Stimulated activated CD8-positive, alpha-beta memory T cell treated with anti-CD3 and anti-CD28 coated beads, Interleukin-7, amount 100 ng/mL, for 24 hours (primary cell): ENCODE results near the gene SIGLEC5.
"Not testable (repeated sequence)": the region's sequence is repeated elsewhere in the genome, so short reads cannot be mapped to it uniquely, and the experiment has no call there.

Source experiments
- DNase-seq: peaks from one replicate; pipeline ENCODE4 v3.0.0-alpha.2; 2020; ENCODE audit warnings: low read depth

SIGLEC5 gene

GRCh38 chr19:51630315-51630714, at the start of gene SIGLEC5:
Gene SIGLEC5 (minus strand): TSS chr19:51630401. CDS start chr19:51630335, 66 bp downstream.
- not testable (repeated sequence) for DNase-seq

- DNase-seq: no peak
Measured at GRCh38 chr19:51676566-51677083, 46.4 kb upstream of the SIGLEC5 start.

GRCh38 chr19:51675911-51676565, 45.8 kb upstream of the SIGLEC5 start:
- not testable (repeated sequence) for DNase-seq

- no peak for DNase-seq
Measured at GRCh38 chr19:51668216-51668615, 38.0 kb upstream of the SIGLEC5 start.

- DNase-seq: no peak
Measured at GRCh38 chr19:51664997-51665396, 34.8 kb upstream of the SIGLEC5 start.

DNA sequence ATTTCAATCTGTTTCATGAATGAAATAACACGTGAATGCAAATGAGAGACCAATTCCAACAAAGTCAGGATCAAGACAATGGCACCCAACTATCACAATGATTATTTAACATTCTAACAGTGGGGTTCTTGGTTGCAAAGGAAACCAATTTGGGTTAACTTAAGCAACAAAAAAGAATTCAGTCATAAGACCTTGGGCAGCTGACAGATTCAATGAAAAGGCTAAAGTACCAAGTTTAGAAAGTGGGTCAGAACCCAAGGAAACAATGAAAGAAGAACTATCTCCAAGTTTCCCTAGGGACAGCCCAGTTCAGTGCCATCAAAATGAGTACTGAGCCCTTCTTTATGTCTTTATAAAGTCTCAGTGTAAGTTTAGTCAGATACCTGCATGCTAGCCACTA, 33.9 kb upstream of the SIGLEC5 start:
- no peak for DNase-seq

DNA sequence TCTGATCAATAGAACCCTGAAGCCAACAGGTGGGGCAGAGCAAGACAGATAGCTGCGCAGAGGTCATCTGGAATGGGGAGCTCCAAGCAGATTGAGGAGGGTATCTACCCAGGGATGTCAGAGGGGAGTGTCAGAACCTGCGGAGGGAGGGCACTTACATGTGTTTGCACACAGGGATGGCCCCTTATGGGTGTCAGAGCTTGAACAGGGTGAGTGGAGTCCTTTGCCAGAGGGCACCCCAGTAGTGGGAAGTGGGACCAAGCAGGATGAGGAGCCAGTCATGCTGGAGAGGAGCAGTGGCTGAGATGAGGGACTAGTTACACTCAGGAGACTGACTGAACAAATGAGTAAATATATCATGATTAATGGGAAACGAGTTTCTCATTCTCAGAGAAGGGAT, 33.4 kb upstream of the SIGLEC5 start:
- DNase-seq: no peak

DNA sequence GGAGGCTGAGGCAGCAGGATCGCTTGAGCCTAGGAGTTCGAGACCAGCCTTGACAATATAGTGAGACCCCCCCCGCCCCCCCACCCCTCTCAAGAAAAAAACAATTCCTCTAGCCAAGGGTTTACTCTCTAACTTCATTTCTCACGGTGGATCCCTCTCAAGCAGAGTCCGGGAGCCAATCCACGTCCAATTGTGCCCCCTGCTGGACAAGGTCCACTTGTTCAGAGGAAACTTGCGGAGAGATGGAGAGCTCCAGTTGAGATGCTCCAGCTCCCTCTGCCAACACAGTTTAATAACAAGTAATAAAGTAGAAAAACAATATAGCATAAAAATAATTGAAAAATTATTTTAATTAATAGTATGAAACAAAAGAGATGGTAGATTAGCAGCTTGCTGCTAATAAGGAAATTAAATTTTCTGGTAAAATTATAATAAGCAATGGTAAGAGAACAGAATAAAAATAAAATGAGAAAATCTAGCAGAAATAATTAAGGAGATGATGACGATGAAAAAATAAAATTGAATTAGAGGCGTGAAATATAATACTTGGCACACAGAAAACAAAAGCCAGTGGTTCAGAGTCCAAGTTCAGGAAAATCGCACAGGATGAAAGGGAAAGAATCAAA, 30.9 kb upstream of the SIGLEC5 start:
- DNase-seq: peak; percentile 21

GRCh38 chr19:51654783-51655182, 24.6 kb upstream of the SIGLEC5 start:
- no peak for DNase-seq

GRCh38 chr19:51653162-51653561, 23.0 kb upstream of the SIGLEC5 start:
- no peak for DNase-seq

GRCh38 chr19:51652266-51652665, 22.1 kb upstream of the SIGLEC5 start:
- DNase-seq: no peak

- DNase-seq: no peak
Measured at GRCh38 chr19:51651216-51651846, 21.1 kb upstream of the SIGLEC5 start.

GRCh38 chr19:51647318-51647717, 17.1 kb upstream of the SIGLEC5 start:
- no peak for DNase-seq

DNA sequence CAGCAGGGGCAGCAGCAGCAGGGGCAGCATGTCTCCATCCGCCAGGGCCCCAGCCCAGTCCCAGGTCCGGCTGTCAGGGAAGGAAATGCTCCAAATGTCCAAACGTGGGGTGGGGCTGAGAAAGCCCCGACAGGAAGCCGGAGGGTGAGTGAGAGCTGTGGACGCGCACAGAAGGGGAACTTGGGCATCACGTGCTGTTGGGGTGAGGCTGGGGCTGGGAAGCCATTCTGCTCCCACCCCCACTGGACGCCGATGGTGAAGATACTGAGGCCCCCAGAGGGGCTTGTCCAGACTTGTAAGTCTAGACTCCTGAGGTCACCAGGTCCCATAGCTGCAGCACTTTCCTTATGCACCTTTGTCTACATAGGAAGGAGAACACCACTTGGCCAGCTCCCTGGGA, 16.5 kb upstream of the SIGLEC5 start, which contains the start of gene SIGLEC14:
Gene SIGLEC14 (minus strand): TSS at position 96 of the 400 bp plus-strand sequence. CDS start 66 bp downstream, at position 30.
- not testable (repeated sequence) for DNase-seq

DNA sequence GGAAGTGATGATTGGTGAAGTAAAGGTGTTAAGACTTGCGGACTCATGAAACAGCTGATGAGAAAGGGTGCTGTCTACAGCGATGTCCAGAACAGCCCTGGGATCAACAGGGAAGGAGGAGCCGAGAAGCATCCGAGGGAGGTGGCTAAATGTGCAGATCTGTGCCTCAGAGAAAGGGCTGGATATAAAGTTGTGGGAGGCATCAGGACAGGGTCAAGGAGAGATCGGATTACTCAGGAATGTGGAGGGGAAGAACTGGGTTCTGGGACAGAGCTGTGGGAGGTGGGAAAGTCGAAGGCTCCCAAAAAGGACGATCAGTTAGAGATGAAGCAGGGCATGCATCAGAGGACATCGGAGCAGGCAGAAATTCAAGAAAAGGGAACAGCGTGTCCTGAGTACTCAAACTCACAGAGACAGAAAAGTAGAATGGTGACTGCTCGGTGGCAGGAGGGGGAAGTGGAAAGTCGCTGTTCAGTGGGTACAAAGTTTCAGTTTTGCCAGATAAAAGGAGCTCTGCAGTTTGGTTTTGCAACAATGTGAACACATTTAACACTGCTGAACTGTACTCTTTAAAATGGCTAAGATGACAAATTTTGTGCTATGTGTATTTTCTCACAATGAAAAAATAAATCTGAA, 14.6 kb upstream of the SIGLEC5 start:
- no peak for DNase-seq

GRCh38 chr19:51641648-51642047, 11.4 kb upstream of the SIGLEC5 start:
- DNase-seq: no peak

DNA sequence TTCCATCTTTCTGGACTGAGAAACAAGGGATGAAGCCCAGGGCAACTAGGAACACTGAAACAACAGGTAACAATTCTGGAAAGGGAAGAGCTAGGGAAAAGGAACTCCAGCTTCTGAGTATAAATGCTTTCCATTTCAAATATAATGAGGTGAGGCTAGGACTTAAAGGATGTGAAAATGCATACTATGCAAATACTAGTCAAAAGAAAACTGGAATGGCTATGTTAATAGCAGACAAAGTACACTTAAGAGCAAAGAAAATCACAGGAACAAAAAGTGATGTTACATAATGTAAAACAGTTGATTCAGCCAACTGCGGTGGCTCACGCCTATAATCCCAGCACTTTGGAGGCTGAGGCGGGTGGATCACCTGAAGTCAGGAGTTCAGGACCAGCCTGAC, 10.2 kb upstream of the SIGLEC5 start:
- DNase-seq: no peak

GRCh38 chr19:51639916-51640315, 9.7 kb upstream of the SIGLEC5 start:
- DNase-seq: no peak

DNA sequence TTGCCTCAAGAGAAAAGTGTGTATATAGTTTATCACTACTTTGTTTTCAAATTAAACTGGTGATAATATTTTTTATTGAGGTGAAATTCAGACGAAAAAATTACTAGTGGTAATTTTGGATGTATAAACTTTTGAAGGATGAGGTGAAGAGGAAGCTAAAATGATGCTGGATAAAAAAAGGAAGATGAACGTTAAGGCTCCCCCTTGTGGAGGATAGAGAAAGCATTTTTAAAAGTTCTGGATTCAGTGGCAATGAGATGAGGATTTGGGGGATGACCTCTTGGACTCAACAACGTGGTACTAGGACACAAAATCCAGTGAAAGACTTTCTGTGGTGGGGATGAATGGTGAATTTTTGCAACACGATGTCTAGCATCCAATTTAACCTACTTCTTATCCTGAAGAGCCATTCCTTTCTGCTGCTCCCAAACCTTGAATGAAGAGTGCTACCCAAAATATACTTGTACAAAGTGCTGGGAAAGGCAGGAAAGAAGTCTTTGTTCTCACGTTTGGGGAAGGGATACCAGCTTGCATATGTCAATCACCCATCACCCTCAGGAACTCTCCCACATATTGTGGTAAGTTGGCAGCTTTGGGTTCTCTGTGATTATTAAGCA, 7.3 kb upstream of the SIGLEC5 start:
- DNase-seq: no peak

GRCh38 chr19:51632126-51632525, 1.9 kb upstream of the SIGLEC5 start:
- no peak for DNase-seq

DNA sequence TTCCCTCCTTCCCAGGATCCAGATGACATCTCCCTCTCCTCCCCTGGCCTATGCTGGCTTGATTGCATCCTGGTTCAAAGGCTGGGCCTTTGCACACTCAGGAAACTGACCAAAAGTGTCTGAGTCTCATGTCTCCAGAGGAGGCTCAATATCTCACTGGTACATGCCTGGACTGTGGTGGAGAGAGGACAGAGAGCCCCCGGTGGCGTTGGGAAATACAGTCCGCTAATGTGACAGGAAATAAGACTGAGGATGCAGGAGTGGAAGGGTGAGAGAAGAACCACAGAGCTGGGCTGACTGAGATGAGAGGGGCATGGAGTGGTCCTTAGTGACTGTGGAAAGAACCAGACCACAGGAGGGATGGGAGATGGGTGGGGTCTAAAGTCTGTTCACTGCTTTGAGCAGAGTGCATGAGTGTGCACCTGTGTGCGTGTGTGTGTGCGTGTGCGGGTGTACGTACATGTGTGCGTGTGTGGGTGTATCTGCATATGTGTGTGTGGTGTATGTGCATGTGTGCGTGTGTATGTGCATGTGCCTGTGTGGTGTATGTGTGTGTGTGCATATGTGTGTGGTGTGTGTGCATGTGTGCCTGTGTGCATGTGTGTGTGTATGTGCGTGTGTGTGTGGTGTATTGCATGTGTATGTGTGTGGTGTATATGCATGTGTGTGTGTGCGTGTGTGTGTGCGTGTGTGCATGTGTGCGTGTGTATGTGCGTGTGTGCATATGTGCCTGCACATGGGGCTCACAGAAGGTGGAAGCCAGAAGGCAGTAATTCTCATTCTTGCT, 1.9 kb downstream of the SIGLEC5 start:
- DNase-seq: no peak
